HG03432 (cell line): ENCODE data around the gene ENPP6.
"Not testable (repeated sequence)": the region's sequence is repeated elsewhere in the genome, so short reads cannot be mapped to it uniquely, and the experiment has no call there.

Source experiments
- ATAC-seq: cut with Tn5 transposase; IDR thresholded peaks from one replicate; pipeline ENCODE4 v1.9.1; 2021; ENCODE audit warnings: mild to moderate bottlenecking, moderate library complexity; ENCODE audit not compliant: unreplicated experiment

The ENPP6 gene

DNA sequence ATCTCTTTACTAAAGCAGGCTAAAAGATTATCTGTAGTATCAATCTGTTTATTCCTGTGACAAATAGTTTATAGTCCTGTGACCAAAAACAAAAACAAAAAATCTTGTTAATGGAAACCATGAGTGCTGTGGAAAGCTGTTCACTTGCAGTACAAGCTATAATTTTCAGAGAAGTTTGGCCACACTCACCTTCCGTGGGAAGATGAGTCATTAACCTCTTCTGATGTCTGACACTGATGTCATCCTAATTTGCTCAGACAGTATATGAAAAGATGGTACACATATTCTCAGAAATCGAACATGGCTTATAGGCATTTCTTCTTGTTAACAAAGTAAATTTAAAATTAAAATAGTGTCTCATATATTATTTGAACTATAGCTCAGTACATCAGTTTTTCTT is 19.9 kb upstream of the ENPP6 start:
- peak; percentile 62 for ATAC-seq

DNA sequence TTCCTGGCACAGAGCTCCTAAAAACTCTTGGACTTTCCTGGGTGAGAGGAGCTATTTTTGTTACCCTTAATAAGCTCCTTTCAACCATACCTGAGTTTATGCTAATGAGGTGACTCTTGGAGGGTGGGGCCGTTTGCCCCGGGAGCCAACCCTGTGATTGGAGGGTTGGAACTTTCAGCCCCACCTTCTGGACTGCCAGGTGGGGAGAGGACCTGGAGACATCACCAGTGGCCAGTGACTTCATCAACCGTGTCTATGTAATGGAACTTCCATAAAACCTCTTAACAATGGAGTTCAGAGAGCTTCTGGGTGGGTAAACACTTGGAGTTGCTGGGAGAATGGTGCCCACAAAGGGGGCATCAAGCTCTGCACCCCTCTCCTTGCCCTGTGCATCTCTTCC is 17.9 kb upstream of the ENPP6 start:
- ATAC-seq: no peak

DNA sequence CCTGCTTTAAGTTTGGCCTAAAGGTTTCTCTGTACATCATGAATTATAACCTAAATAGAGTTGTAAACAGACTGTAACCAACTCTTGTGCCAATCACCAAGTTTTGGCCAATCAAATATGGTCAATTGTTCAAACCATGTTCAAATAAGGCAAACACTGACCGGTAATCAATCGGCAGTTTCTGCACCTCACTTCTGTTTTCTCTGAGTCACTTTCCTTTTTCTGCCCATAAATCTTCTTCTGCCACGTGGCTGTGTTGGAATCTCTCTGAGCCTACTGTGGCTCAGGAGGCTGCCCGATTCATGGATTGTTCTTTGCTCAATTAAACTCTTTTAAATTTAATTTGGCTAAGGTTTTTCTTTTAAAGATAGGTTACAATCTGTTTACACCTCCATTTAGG is 16.5 kb upstream of the ENPP6 start:
- ATAC-seq: no peak

DNA sequence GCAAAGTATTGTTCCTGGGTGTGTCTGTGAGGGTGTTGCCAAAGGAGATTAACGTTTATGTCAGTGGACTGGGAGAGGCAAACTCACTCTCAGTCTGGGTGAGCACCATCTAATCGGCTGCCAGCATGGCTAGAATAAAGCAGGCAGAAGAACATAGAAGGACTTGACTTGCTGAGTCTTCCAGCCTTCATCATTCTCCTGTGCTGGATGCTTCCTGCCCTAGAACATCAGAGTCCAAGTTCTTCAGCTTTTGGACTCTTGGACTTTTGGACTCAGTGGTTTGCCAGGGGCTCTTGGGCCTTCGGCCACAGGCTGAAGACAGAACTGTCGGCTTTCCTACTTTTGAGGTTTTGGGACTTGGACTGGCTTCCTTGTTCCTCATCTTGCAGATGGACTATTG is 15.3 kb upstream of the ENPP6 start:
- ATAC-seq: no peak

DNA sequence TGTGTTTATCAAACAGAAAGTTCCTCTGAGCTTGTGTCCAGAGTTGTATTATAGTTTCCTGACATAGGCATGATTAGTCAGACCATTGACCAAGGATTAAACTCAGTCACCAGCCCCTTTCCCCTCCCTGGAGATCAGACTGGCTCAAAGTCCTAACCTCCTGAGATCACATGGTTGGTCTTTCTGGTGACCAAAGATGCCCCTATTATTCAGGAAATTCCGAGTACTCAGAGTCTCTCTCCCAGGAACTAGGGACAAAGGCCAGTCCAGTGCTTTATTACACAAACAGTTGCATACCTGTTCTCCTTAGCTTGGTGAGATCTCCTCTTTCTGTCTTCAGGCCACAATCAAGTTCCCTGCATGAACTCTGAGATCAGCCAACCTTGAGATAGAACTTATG is 14.5 kb upstream of the ENPP6 start:
- ATAC-seq: no peak

DNA sequence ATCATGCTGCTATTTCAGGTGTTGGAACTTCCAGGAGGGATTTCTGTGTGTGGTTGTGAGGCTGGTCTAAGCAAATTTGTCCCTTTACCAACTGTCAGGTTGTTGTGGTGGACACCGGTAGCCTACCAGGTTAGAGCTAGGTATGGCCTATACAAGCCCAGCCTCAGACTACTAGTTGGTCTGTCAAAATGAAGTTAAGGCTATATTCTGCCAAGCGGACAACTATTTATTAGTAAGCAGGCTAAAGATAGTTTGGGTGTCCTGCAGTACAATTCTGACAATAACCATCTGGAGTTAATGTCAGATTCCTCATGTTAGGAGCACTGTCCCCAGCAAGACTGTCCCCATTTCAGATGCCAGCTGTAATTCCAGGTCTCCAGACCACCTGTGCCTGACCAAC is 13.9 kb upstream of the ENPP6 start:
- ATAC-seq: no peak

DNA sequence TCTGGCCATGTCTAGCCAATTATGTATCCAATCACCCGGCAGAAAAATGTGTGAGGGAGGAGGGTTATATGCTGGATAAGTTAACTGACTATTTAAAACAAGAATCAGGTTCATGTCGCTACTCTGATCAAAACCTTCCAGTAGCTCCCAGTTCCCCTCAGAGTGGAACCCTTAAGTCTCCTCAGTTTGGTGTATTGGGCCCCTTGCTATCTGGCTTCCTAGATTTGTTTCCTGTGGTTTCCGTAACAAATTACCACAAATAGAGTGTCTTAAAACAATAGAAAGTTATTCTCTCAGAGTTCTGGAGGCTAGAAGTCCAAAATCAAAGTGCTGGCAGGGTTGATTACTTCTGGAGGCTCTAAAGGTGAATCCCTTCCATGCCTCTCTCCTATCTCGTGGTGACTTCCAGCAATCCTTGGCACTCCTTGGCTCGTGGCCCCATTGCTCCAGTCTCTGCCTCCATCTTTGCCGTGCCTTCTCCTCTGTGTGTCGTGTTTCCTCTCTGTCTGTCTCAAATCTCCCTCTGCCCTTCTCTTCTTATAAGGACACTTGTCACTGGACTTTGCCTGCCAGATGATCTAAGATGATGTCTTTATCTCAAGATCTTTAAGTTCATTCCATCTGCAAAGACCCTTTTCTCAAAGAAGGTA is 10.5 kb upstream of the ENPP6 start:
- no peak for ATAC-seq

DNA sequence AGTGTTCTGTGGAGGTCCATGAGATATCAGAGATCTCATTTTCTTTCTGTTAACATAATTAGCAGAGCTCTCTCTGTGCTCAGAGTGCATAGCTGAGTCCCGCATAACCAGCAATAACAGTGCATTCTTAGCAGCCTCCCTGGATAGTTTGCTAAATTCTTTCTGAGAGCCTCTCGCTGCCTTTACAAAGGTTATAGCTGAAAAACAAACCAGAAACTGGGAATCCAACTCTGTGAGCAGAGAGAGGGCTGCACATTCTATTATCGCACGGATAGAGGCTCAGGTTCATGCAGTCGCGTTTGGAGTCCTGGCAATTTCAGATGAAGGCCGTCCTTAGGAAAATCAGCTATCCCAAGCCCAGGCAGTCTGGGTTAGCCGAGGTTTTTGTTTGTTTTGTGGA is 1.2 kb downstream of the ENPP6 start:
- no peak for ATAC-seq

DNA sequence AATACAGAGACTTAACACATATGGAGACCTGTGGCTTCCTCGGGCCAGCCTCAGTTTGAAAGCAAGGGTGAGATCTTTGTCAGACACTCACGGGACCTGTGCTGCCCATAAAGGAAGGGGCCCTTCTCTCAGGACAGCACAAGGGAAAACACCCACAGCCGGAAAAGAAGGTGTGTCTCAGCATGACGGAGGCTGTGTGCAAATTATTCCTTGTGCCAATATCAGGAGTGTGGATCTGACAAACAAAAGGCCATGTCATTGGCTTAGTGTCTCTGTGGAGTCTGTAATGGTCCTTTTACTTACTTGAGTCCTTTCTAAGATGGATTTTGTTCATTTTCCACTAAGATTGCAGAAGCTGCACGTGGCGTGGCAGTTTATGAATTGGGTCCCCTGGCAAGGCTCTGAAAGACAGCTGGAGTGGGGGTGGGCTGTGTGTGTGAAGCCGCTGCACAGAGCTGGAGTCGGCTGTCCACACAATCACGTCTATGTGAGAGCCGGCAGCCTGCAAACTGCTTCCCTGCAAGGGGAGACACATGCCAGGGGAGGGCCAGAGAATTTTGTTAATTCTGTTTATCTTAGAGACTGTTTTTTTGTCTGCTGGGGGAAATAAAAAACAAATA is 1.9 kb downstream of the ENPP6 start:
- ATAC-seq: no peak

DNA sequence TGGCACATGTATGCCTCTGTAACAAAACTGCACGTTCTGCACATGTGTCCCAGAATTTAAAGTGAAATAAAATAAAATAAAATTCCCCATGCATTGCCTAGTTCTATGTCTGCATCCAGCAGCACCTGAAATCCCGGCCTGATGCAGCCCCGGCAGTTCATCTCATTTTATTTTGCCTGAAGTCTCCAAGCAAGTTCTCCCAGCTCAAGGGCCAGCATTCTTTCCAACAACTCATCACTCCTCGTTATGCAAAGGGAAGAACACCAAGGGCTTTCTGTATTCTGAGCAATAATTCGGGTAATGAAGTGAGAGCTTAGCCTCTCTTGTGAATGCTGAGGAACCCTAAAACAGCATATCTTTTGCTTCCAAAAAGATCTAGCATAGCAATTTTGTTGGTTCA is 2.7 kb downstream of the ENPP6 start:
- ATAC-seq: no peak

DNA sequence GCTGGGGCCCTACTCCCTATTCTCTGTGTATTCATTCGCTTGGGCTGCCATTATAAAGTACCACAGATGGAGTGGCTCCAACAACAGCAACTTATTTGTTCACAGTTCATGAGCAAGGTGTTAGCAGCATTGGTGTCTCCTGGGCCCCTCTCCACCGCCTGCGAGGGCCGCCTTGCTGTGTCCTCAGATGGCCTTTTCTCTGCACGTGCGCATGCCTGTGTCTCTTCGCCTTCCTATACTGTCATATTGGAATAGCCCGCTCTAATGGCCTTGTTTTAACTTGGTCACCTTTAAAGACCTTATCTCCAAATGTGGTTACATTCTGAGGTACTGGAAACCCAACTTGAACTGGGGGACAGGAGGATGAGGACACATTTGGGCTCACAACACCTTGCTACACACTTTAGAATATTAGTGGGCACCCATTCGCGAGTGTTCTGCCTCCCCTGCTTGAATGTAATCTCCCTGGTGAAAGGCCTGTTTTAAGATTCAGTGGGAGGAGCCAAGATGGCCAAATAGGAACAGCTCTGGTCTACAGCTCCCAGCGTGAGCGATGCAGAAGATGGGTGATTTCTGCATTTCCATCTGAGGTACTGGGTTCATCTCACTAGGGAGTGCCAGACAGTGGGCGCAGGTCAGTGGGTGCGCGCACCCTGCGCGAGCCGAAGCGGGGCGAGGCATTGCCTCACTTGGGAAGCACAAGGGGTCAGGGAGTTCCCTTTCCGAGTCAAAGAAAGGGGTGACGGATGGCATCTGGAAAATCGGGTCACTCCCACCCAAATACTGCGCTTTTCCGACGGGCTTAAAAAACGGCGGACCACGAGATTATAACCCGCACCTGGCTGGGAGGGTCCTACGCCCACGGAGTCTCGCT is 9.7 kb downstream of the ENPP6 start:
- ATAC-seq: not testable (repeated sequence)

DNA sequence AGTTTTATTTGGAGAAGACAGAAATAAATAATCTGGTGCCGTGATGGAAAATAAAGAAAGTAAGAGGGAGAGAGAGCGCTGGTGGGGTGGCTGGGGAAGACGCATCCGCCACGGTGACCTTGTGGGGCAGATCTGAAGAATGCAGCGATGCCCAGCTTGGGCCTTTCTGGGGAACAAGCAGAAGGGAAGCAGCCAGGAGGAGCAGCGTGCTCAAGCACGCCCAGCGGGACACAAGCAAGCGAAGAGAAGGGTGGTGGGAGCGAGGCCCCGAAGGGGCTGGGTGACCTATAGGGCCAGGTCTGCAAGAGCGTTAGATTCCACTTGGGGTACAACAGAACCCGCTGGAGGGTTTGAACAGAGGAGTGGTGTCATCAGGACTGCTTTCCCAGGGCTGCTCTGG is 12.4 kb downstream of the ENPP6 start:
- ATAC-seq: no peak

DNA sequence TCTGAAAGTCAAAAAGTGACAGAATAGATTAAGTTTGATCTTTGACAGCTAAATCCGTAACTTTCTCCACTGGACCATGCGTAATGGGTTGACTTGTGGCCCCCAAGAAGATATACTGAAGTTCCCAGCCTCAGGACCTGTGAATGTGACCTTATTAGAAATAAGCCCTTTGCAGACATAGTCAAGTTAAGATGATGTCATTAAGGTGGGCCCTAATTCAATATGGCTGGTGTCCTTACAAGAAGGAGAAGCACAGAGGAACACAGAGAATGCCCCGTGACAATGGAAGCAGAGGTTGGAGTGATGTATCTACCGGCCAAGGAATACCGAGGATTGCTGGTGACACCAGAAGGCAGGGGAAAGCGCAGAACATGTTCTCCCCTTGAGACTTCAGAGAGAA is 14.4 kb downstream of the ENPP6 start:
- ATAC-seq: no peak

DNA sequence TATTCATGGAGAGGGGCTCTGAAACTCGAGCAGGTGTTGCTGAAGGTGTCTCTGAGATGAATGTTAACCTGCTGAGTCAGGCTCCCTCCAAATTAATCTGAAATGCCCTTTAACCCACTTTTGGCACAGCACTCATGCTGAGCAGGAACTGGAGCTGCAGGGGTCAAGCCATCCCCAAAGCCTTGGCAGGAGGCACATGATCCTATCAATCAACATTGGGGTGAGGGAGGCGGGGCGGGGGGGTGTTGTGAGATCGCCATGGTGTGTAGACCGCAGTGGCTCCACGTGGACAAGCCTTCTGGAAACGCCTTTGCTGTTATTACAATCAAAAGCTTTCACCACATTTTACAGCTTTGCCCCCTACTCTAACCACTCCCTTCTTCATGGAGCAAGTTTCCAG is 16.5 kb downstream of the ENPP6 start:
- ATAC-seq: no peak

DNA sequence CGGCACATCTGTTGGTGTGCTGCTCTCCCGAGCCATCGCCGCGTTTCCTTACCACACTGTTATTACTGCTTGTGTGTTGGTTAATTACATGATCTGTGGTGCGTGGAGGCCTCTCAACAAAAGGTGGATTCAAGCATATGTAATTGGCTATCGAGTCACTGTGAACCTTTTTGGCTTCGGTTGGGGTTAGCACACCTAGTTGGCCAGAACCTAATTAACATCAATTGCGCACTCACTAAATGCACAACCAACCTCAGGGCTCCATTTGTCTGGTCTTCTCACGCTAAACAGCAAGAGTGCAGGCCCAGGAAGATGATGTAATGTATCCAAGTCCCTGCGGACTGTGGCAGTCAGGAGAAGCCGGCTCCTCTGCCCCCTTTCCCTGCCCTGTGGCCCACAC is 17.4 kb downstream of the ENPP6 start:
- no peak for ATAC-seq

DNA sequence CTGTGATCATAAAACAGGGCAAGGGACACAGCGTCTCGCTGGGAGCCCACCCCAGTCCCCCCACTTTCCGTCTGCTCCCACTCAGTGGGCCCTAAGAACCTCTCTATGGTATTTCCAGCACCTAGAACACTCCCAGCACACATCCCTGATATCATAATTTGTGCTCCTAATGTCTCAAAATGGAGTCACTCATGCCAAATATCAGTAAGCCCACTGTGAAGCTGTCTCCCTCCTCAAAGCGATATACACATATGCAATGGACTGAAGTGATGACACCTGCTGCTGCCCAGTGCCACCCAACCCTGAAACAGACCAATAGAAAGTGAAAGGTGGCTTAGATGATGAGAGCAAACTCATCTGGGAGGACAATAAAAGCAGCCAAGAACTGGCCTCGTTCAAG is 17.9 kb downstream of the ENPP6 start:
- ATAC-seq: no peak

DNA sequence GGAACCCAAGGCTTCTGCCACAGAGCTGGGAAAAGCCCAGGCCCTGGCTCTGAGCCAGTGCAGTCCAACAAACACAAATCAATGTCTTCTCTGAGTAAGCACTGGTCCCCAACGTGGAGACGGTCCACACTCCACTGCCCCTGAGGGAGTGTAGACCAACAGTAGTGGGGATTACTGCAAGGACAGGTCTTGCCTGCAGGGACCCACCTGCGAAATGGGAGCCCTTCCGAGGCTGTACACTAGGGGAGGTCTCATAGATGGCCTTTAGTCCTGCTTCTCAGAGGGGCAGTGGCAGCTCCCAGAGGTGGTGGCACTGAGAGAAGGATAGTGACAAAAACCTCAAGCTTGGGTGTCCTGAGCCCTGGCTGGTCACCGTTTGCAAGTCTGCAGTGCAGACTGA is 19.5 kb downstream of the ENPP6 start:
- no peak for ATAC-seq

DNA sequence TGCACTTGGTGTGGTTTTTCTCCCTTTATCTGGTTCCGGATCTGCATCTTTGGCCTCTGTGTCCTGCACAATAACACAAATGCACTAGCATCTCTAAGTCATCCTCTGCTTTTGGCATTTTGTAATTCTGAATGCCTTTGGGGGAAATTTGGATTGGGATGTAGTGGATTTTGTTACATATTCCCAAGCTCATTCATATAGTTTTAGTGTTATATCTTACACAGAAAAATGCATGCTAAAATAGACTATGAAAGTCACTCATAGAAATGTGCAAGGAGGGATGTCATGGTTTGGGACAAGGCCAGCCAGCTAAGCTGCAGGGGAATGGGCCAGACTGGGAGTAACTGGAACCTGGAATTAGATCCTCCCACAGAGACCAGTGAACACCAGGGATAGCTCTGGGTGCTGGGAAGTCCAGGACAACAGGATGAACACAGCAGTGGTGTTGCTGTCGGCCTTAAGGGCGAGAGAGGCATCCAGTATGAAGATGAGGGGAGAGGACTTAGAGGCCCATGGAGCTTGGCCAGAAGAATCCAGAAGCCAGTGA is 20.1 kb downstream of the ENPP6 start:
- no peak for ATAC-seq

DNA sequence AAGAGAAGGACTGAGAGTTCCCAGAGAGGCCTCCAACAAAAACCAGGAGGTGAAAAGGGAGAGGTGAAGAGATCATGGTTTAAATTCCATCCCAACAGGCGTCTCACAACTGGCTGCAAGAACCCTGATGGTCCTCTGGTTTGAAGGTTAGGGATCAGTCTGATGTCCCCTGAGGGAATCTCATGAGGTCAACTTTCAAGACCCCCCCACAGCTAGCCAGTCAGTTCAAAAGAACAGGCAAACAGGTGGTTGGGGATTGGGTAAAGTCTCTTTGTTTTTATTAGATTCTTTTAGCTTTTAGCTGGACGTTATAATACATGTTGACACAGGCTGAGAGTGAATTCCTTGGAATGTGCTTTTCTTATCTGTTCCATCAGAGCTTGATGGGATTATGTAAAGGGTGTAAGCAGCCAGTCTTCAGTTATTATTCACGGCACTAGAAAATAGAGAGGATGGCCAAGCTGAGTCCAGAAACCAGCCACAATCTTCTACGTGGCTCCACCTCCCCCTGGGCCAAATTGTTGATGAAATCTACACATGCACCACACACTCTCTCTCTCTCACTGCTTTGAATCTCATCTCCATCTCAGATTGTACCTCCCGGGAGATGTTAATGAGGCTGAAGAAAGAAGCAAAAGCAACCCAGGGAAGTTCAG is 20.8 kb downstream of the ENPP6 start:
- no peak for ATAC-seq

DNA sequence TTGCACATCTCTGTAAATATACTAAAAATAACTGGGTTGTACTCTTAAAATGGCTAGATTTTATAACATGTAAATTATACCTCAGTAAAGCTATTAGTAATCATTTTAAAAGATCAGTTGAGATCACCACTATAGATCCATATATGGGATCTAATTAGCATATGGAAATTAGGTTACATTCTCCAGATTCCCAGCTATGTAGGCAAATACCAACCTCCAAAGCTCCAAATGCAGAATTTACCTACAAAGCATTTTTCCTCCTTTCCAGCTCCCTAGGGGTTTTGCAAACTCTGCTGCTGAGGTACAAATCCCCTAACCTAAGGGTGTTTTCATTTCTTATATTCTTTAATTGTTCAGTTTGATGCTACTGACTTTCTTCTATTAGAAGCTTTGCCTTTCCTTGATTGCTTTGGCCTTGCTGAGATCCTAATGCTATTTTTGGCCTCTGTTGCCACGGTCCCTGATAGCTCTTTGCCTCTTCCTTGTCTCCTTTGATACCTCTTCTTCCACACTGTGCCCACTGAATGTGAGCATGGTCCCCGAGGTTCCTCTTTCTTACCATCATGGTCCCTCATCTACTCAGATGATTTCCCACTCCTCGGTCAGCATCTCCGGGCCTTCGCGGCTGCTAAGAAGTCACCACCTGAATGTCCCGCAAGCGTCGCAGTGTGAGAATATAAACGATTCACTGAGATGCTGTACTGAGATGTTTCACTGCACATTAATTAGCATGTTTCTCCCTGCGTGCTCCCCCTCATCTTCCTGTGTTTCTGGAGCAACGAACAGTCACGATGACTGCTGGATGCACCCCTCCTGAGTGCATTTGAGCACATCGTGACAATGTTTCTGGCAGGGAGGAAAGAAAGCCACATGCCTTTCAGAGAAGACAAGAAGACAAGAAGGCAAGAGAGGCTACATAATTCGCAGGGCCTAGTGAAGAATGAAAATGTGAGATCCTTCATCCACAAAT is 23.8 kb downstream of the ENPP6 start:
- ATAC-seq: no peak
